Loucy (cell line): Measurements from ENCODE around the gene SLC34A3.

Experiments used
- EZH2phosphoT487 ChIP-seq: fragments of 200-600 bp; IDR thresholded peaks from 2 replicates; pipeline ENCODE4 v1.6.1; 2018; ENCODE audit warnings: antibody characterized with exemption, mild to moderate bottlenecking, moderate library complexity, borderline replicate concordance
- TF ChIP-seq, protein P1 (sequence below): fragments of 200-600 bp; sonication (generic); conservative IDR thresholded peaks from 2 replicates; pipeline ENCODE4 v1.5.1; 2014; ENCODE audit warnings: mild to moderate bottlenecking, antibody characterized with exemption, low read length

DNA sequence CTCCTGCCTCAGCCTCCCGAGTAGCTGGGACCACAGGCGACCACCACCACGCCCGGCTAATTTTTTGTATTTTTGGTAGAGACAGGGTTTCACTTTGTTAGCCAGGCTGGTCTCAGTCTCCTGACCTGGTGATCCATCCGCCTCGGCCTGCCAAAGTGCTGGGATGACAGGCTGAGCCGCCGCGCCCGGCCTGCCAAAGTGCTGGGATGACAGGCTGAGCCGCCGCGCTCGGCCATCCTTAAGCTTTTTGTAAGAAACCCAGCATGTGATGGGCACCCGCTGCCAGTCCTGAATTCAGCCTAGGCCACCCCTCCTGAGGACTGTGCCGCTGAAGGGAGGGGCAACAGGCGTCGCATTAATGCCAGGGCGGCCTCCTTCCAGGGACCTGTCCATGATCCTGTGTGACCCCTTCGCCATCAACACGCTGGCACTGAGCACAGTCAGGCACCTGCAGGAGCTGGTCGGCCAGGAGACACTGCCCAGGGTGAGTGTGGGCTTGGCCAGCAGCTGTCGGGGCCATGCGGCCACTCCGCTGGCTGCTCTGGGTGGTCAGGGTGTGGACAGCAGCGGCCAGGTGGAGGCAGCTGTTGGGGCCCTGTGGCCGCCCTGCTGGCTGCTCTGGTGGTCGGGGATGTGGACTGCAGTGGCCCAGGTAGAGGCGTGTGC is 34.9 kb downstream of the SLC34A3 start:
- TF ChIP-seq, protein P1, sequence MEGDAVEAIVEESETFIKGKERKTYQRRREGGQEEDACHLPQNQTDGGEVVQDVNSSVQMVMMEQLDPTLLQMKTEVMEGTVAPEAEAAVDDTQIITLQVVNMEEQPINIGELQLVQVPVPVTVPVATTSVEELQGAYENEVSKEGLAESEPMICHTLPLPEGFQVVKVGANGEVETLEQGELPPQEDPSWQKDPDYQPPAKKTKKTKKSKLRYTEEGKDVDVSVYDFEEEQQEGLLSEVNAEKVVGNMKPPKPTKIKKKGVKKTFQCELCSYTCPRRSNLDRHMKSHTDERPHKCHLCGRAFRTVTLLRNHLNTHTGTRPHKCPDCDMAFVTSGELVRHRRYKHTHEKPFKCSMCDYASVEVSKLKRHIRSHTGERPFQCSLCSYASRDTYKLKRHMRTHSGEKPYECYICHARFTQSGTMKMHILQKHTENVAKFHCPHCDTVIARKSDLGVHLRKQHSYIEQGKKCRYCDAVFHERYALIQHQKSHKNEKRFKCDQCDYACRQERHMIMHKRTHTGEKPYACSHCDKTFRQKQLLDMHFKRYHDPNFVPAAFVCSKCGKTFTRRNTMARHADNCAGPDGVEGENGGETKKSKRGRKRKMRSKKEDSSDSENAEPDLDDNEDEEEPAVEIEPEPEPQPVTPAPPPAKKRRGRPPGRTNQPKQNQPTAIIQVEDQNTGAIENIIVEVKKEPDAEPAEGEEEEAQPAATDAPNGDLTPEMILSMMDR = no peak
- no peak for TF ChIP-seq EZH2phosphoT487
